ENCODE measurements around the gene PXT1.
"Not testable (repeated sequence)": the region's sequence is repeated elsewhere in the genome, so short reads cannot be mapped to it uniquely, and the experiment has no call there.

The PXT1 gene

GRCh38 chr6:36442671-36443470 is at the start of gene PXT1, which contains the start of gene KCTD20:
Gene PXT1, minus strand, starts transcription at chr6:36442854. Its CDS starts 16,772 bp downstream, at chr6:36426082.
Gene KCTD20, plus strand, starts transcription at chr6:36443000. Its CDS starts 27,098 bp downstream, at chr6:36470098.
- DNase-seq = peak; percentile 94

DNA sequence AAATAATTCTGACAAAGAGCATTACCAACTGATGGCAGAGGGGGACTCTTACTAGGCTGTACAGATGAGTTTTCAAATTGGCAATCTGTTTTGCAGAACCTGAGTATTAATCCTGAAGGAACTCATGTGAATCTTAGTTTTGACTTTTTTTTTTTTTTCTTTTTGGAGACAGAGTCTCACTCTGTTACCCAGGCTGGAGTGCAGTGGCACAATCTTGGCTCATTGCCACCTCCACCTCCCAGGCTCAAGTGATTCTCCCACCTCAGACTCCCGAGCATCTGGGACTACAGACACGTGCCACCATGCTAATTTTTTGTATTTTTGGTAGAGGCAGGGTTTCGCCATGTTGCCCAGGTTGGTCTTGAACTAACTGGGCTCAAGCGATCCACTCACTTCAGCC is 49.4 kb upstream of the PXT1 start:
- no peak for DNase-seq

GRCh38 chr6:36491378-36491965 is 48.8 kb upstream of the PXT1 start:
- DNase-seq = no peak

- no peak for DNase-seq
Observed at GRCh38 chr6:36489426-36489825, 46.8 kb upstream of the PXT1 start.

DNA sequence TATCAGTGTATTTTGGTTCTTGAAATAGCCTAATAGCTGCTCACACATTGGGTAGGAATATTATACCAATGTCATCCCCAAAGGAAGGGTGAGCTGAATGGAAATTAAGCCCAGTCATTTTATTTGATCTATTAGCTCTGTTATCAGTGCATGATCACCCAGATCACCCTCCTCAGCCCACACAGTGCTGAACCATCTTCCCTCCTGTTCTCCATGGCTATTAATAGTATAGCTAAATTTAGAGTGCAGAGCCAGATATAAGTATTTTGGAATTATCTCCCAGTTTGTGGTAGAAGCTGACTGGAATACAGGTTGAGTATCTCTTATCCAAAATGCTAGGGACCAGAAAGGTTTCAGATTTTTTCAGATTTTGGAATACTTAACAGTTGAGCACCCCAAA is 45.6 kb upstream of the PXT1 start:
- no peak for DNase-seq

DNA sequence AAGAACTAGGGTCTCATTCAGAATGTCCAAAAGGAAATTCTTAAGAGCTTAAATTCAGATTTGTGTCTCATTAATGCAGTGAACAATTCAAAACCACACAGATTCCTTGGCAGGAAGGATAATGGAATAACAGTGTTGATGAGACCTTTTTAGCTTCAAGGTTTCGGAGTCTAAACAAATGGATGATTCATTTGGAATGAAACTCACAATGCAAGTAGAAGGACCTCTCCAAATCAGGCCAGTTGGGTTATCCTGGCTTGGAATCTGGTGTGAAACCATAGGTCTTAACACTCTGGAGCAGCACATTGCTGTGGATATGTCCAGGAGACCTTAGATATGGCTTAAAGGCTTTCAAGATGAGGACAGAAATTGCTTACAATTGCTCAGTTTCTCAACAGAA is 45.0 kb upstream of the PXT1 start:
- no peak for DNase-seq

DNA sequence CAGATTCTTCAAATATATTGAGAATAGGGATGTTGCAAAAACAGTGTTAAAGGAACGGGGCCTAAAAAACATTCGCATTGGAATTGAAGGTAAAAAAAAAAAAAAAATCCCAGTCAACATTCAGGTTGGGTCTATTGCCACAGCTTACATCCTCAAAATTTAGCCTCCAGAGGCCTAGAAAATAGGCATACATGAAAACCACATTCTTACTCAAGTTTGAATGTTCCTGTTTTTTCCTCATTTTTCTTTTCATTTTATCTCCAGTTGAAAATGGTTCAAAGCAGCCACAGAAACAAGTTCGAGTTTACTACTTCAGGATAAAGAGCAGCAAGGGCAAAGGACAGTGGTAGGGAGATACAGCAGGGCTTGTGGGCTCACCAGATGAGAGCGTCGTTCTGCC is 42.1 kb upstream of the PXT1 start:
- no peak for DNase-seq

DNA sequence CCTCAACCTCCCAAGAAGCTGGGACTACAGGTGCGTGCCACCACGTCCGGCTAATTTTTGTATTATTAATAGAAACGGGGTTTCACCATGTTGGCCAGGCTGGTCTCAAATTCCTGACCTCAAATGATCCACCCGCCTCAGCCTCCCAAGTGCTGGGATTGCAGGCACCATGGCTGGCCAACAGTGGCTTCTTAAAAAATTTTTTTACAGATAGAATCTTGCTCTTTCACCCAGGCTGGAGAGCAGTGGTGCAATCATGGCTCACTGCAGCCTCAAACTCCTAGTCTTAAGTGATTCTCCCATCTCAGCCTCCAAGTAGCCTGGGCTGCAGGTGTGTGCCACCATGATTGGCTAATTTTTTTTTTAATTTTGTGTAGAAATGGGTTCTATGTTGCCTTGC is 40.7 kb upstream of the PXT1 start:
- not testable (repeated sequence) for DNase-seq

DNA sequence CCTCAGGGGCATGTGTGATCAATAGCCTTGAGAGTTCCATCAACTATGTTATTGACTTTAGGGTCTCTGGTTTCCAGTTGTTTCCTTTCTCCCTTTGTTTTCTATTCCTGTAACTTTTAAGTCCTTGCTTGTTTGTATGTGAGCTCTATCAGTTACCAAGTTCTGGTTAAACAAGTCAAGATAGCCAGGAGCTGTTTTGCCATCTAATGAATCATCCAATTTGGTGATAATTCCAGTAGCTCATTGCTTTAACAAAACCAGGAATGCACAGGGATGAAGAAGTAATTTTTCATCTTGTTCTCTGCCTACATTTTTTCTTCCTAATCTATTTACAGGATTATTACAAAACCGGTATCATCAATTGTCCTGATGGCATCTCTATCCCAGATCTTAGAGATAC is 36.6 kb upstream of the PXT1 start:
- no peak for DNase-seq

DNA sequence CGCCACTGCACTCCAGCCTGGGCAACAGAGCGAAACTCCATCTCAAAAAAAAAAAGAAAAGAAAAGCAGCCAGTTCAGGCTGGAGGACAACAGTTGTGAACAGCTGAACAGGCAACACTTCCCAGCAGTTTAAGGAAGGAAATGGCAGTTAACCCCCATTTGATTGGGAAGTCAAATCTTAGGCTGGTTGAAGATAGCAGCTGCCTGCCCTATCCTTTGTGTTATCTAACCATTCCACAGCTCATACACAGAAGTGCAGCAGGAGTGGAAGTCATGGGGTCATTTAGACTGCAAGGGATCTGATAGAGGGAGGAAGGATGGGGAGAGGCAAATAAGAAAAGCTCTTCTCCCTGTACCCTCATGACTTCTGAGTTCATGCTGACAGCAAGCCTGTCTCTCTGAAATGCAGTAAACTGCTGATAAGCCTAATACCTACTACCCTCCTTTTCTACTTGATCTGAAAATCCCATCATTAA is 35.4 kb upstream of the PXT1 start:
- no peak for DNase-seq

GRCh38 chr6:36469946-36470345 is 27.3 kb upstream of the PXT1 start:
- DNase-seq = no peak

GRCh38 chr6:36469148-36469661 is 26.6 kb upstream of the PXT1 start:
- no peak for DNase-seq

- no peak for DNase-seq
Observed at GRCh38 chr6:36467625-36468024, 25.0 kb upstream of the PXT1 start.

GRCh38 chr6:36464233-36464632 is 21.6 kb upstream of the PXT1 start:
- no peak for DNase-seq

DNA sequence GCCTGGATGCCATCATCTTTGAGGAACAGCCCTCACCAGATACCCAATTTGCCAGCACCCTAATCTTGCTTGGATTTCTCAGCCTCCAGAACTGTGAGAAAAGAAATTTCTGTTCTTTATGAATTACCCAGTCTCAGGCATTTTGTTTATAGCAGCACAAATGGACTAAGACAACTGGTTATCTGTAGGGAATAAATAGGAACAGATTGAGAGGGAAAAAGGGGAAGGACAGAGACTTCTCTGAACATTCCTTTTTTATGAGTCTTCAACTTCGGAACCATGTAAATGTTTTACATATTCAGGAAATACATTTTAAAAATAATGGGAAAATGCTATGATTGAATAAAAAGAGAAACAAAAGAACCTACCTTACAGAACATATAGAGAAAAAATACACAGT is 21.0 kb upstream of the PXT1 start:
- DNase-seq = no peak

- DNase-seq = no peak
Observed at GRCh38 chr6:36461646-36462045, 19.0 kb upstream of the PXT1 start.

DNA sequence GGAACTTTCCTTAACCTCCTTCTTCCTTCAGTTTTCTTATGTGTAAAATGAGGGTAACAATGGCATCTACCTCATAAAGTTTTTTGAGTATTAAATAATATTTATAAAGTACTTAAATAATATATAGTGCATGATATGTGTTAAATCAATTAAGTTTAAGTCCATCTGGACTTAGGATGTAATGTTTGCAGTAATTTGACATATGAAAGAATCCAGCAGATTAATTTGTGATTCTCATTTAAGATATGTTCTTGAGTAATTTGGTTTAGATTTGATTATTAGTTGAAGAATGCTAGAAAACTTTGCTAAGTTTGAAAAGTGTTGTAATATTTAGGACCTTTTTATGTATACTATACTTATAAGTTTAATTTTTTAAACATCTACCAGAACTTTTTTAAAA is 18.3 kb upstream of the PXT1 start:
- DNase-seq = no peak

GRCh38 chr6:36459501-36459900 is 16.8 kb upstream of the PXT1 start:
- no peak for DNase-seq

GRCh38 chr6:36455486-36456027 is 12.9 kb upstream of the PXT1 start:
- DNase-seq = no peak

- not testable (repeated sequence) for DNase-seq
Observed at GRCh38 chr6:36452897-36453296, 10.2 kb upstream of the PXT1 start.

DNA sequence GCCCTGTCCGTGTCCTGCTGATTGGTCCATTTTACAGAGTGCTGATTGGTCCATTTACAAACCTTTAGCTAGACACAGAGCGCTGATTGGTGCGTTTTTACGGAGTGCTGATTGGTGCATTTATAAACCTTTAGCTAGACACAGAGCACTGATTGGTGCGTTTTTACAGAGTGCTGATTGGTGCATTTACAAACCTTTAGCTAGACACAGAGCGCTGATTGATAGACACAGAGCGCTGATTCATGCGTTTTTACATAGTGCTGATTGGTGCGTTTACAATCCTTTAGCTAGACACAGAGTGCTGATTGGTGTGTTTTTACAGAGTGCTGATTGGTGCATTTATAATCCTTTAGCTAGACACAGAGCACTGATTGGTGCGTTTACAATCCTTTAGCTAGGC is 6.5 kb upstream of the PXT1 start:
- DNase-seq = not testable (repeated sequence)

DNA sequence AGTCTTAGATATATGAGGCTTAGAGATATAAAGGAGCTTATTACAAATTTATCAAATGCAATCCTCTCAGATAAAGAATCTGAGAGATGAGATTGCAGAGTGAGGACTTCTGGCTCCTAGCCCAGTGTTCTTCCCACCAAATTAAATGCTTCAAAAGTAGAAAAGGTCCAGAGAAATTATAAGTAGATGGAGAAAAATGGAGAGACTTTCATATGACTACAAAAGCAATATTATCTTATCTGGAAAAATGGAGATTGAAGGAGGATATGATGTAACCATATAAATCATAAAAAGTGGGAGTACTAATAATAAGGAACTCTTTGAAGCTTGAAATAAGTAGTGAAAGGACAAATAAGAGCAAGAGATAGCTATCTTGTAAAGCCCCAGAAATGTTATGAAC is 3.0 kb upstream of the PXT1 start:
- DNase-seq = no peak

- no peak for DNase-seq
Observed at GRCh38 chr6:36444470-36444869, 1.8 kb upstream of the PXT1 start.

Data from activated CD8-positive, alpha-beta memory T cell treated with anti-CD3 and anti-CD28 coated beads for 24 hours (primary cell).